ENCODE results near the gene PRRT1B. TPM values are rescaled to one million over a fixed set of nuclear protein-coding genes. Genes with fewer than 3 reads are reported as not detected.
"Not testable (repeated sequence)": the region's sequence is repeated elsewhere in the genome, so short reads cannot be mapped to it uniquely, and the experiment has no call there.

PRRT1B gene
- polyA plus RNA-seq, 1 donor = not detected

- no peak for DNase-seq
Observed at GRCh38 chr9:131522257-131523085, 22.9 kb upstream of the PRRT1B start.

- no peak for DNase-seq
Observed at GRCh38 chr9:131523086-131523388, 22.3 kb upstream of the PRRT1B start.

GRCh38 chr9:131523451-131524435 lies 21.6 kb upstream of the PRRT1B start:
- DNase-seq = no peak

GRCh38 chr9:131524665-131525315 lies 20.5 kb upstream of the PRRT1B start:
- DNase-seq = no peak

- DNase-seq = no peak
Observed at GRCh38 chr9:131525643-131526565, 19.4 kb upstream of the PRRT1B start.

- no peak for DNase-seq
Observed at GRCh38 chr9:131528186-131528585, 17.1 kb upstream of the PRRT1B start.

GRCh38 chr9:131528886-131529505 lies 16.3 kb upstream of the PRRT1B start:
- no peak for DNase-seq

GRCh38 chr9:131529597-131530545 lies 15.5 kb upstream of the PRRT1B start:
- no peak for DNase-seq

- no peak for DNase-seq
Observed at GRCh38 chr9:131530546-131530919, 14.8 kb upstream of the PRRT1B start.

- DNase-seq = peak; percentile 89
Observed at GRCh38 chr9:131530920-131531832, 14.1 kb upstream of the PRRT1B start, which contains the start of gene UCK1. Gene UCK1 (minus strand): TSS chr9:131531263. CDS start chr9:131531174, 89 bp downstream.

GRCh38 chr9:131534721-131535237 lies 10.5 kb upstream of the PRRT1B start:
- DNase-seq = no peak

- DNase-seq = no peak
Observed at GRCh38 chr9:131537946-131538345, 7.4 kb upstream of the PRRT1B start.

GRCh38 chr9:131539223-131539923 lies 6.0 kb upstream of the PRRT1B start:
- no peak for DNase-seq

GRCh38 chr9:131543141-131543540 lies 2.2 kb upstream of the PRRT1B start:
- DNase-seq = no peak

GRCh38 chr9:131545786-131546335 lies 538 bp downstream of the PRRT1B start:
- DNase-seq = no peak

- no peak for DNase-seq
Observed at GRCh38 chr9:131546336-131547084, 1.2 kb downstream of the PRRT1B start.

GRCh38 chr9:131549186-131549585 lies 3.9 kb downstream of the PRRT1B start:
- DNase-seq = not testable (repeated sequence)
